Uterus (tissue), 4 donors: ENCODE data around the gene TAS1R3. TPM values are rescaled to one million over a fixed set of nuclear protein-coding genes. Genes with fewer than 3 reads are reported as not detected.

Experiments used
- DNase-seq, 2 donors: peaks; one replicate each; pipeline ENCODE4 v3.0.0-alpha.2; 2019 to 2020
- H3K27ac ChIP-seq, 2 donors: fragments of 200-600 bp; sonication (generic); 1 replicate in 1 of 2; 2 replicates in 1 of 2; pipeline ENCODE4 v1.5.1; 2016 to 2018
- H3K27me3 ChIP-seq, 2 donors: fragments of 200-600 bp; sonication (generic); one replicate each; pipeline ENCODE4 v1.5.1; 2018 to 2019; ENCODE audit warnings: control low read depth in 1 of 2
- H3K36me3 ChIP-seq, 2 donors: fragments of 200-600 bp; sonication (generic); one replicate each; pipeline ENCODE4 v1.5.1; 2019; ENCODE audit warnings: control low read depth in 1 of 2
- H3K4me1 ChIP-seq, 2 donors: fragments of 200-600 bp; sonication (generic); one replicate each; pipeline ENCODE4 v1.5.1; 2018 to 2019; ENCODE audit warnings: control low read depth in 1 of 2
- H3K4me3 ChIP-seq, 2 donors: fragments of 200-600 bp; sonication (generic); 1 replicate in 1 of 2; 2 replicates in 1 of 2; pipeline ENCODE4 v1.5.1; 2018 to 2019; ENCODE audit warnings: mild to moderate bottlenecking in 1 of 2
- H3K9me3 ChIP-seq, 2 donors: fragments of 200-600 bp; sonication (generic); one replicate each; pipeline ENCODE4 v1.5.1; 2019; ENCODE audit warnings: control low read depth in 1 of 2
- CTCF ChIP-seq, 4 experiments: fragments of 200-600 bp in 2 of 4; fragments of 450-650 bp in 2 of 4; sonication (generic) in 2 of 4; IDR thresholded peaks; one replicate each; pipeline ENCODE4 v1.5.1; 2016 to 2019; ENCODE audit warnings: antibody characterized with exemption in 4 of 4, mild to moderate bottlenecking in 2 of 4, moderate library complexity in 1 of 4
- POLR2A ChIP-seq, 2 donors: fragments of 450-650 bp; IDR thresholded peaks; one replicate each; pipeline ENCODE4 v1.6.1; 2016; ENCODE audit warnings: antibody characterized with exemption in 2 of 2, mild to moderate bottlenecking in 1 of 2, moderate library complexity in 1 of 2
- intact Hi-C: fragments of 100-400 bp; cut with DNase I; formaldehyde crosslinking; loops from one replicate; pipeline ENCODE4 v1.15.1; 2023; ENCODE audit warnings: low total_unique reads
- total RNA-seq, 4 donors: library from RNA; depleted of rRNA in 3 of 4; stranded (reverse); fragments of >200 nt in 3 of 4; gene quantifications; one replicate each; pipeline versions ENCODE4 v1.1.0 to v1.2.4, GENCODE V29; 2014 to 2023
- donor health status: DM: yes; HTN: yes; CAD: no.

The TAS1R3 gene
- total RNA-seq, 4 donors from 2014 or later: 0.14 to 0.34 TPM; not detected in 2

- intact Hi-C loops: no loop called here
- Histone ChIP-seq H3K4me3 (no peak overlapping the region), H3K4me1 (peaks cover 5 to 10% of the 10 kb centered on the region in 2 donors)
Observed at GRCh38 chr1:1341549-1342021, 10.5 kb downstream of the TAS1R3 start.

GRCh38 chr1:1342061-1342562 lies 11.0 kb downstream of the TAS1R3 start:
- H3K27ac ChIP-seq: no peak overlapping the region
- TF ChIP-seq POLR2A (IDR thresholded peaks at IDR 0.05) (no peak), CTCF (IDR thresholded peaks at IDR 0.05) (no peak)
- peaks cover 8 to 16% of the 10 kb centered on the region in 2 donors for H3K4me1 ChIP-seq
- H3K4me3 ChIP-seq: no peak overlapping the region
- no peaks in the 10 kb centered on the region for H3K36me3 ChIP-seq
- no peak for DNase-seq
- H3K27me3 ChIP-seq: no peaks in the 10 kb centered on the region
- H3K9me3 ChIP-seq: no peaks in the 10 kb centered on the region
- intact Hi-C loops: no loop called here

More at GRCh38 chr1:1341549-1342021, 10.5 kb downstream of the TAS1R3 start:
- H3K9me3 ChIP-seq: no peaks in the 10 kb centered on the region
- H3K27ac ChIP-seq: no peak overlapping the region
- H3K27me3 ChIP-seq: no peaks in the 10 kb centered on the region
- no peak for TF ChIP-seq CTCF (IDR thresholded peaks at IDR 0.05)
- no peak for TF ChIP-seq POLR2A (IDR thresholded peaks at IDR 0.05)
- H3K36me3 ChIP-seq: no peaks in the 10 kb centered on the region
- DNase-seq: no peak

GRCh38 chr1:1342584-1343115 lies 11.6 kb downstream of the TAS1R3 start:
- Histone ChIP-seq H3K4me1 (peaks cover 13 to 19% of the 10 kb centered on the region in 2 donors), H3K4me3 (no peak overlapping the region), H3K9me3 (no peaks in the 10 kb centered on the region), H3K27ac (no peak overlapping the region), H3K27me3 (no peaks in the 10 kb centered on the region), H3K36me3 (no peaks in the 10 kb centered on the region)
- no peak for TF ChIP-seq CTCF (IDR thresholded peaks at IDR 0.05)
- no peak for TF ChIP-seq POLR2A (IDR thresholded peaks at IDR 0.05)
- no peak for DNase-seq
- intact Hi-C loops: no loop called here

GRCh38 chr1:1343811-1344421 lies 12.8 kb downstream of the TAS1R3 start:
- no peak overlapping the region for H3K27ac ChIP-seq

More at GRCh38 chr1:1343811-1344421, 12.8 kb downstream of the TAS1R3 start:
- intact Hi-C loops: no loop called here
- peaks cover 16 to 25% of the 10 kb centered on the region in 2 donors for H3K4me1 ChIP-seq
- H3K9me3 ChIP-seq: no peaks in the 10 kb centered on the region
- no peaks in the 10 kb centered on the region for H3K27me3 ChIP-seq
- no peak for DNase-seq
- no peaks in the 10 kb centered on the region for H3K36me3 ChIP-seq
- no peak for TF ChIP-seq CTCF (IDR thresholded peaks at IDR 0.05)
- no peak for TF ChIP-seq POLR2A (IDR thresholded peaks at IDR 0.05)
- H3K4me3 ChIP-seq: no peak overlapping the region
